ENCODE data around the gene BMP7.

DNA sequence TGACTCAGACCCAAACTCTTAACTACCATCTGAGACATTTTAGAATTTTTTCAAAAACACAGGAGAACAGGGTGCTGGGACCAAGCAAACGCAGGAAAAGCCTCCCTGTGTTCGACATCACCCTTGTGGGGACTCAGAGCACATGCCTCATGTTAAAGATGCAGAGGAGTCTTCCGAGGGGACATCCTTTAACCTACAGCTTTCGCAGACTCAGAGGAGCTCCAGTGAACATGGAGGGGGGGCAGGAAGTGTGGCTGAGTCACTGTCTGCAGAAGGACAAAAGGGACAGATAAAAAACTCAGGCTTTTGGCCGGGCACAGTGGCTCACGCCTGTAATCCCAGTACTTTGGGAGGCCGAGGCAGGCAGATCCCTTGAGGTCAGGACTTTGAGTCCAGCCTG, 15.1 kb downstream of the BMP7 start:
- no peak for TF ChIP-seq CTCF (IDR thresholded peaks at IDR 0.05; ENCODE audit: control extremely low read depth in 1 of 3, insufficient read depth in 1 of 3, low read depth in 1 of 3, low read length in 3 of 3)
- TF ChIP-seq SRF (IDR thresholded peaks at IDR 0.05; ENCODE audit: low read depth, low read length): no peak

Data from H1 (cell line).